Esophagus muscularis mucosa (tissue), 4 donors: Measurements from ENCODE around the gene RTP5.

Experiments used
- EP300 ChIP-seq: sonication (generic); formaldehyde crosslinking; IDR thresholded peaks from one replicate; pipeline ENCODE4 v1.6.1; 2017; ENCODE audit warnings: antibody characterized with exemption
- POLR2A ChIP-seq: fragments of 450-650 bp; IDR thresholded peaks from one replicate; pipeline ENCODE4 v1.6.1; 2017; ENCODE audit warnings: antibody characterized with exemption, moderate library complexity, mild to moderate bottlenecking, low read depth
- TF ChIP-seq, protein P1 (sequence below), 3 experiments: fragments of 200-600 bp in 2 of 3; fragments of 450-650 bp in 1 of 3; sonication (generic) in 2 of 3; IDR thresholded peaks; one replicate each; pipeline ENCODE4 v1.5.1; 2017 to 2019; ENCODE audit warnings: antibody characterized with exemption in 3 of 3, mild to moderate bottlenecking in 2 of 3, moderate library complexity in 1 of 3

DNA sequence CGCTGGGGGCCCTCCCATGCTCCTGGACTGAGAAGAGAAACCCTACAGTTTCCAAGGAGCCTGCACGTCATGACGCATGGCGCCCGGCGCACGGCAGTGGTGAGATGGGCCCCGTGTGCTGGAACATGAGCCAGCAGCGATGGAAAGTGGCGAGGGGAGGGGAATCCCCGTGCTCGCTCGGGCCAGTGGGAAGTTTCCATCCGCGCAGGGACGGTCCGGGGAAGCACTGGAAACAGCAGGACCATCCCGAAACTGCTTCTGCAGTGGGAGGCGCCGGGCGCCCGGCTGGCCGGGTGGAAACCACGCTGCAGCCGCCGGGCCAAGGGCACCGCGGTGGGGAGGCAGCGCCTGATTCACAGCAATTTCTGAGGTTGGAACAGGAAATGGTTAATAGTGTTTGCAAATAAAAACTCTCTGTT is 6.0 kb upstream of the RTP5 start:
- TF ChIP-seq POLR2A (no peak), EP300 (no peak)
- TF ChIP-seq, protein P1, sequence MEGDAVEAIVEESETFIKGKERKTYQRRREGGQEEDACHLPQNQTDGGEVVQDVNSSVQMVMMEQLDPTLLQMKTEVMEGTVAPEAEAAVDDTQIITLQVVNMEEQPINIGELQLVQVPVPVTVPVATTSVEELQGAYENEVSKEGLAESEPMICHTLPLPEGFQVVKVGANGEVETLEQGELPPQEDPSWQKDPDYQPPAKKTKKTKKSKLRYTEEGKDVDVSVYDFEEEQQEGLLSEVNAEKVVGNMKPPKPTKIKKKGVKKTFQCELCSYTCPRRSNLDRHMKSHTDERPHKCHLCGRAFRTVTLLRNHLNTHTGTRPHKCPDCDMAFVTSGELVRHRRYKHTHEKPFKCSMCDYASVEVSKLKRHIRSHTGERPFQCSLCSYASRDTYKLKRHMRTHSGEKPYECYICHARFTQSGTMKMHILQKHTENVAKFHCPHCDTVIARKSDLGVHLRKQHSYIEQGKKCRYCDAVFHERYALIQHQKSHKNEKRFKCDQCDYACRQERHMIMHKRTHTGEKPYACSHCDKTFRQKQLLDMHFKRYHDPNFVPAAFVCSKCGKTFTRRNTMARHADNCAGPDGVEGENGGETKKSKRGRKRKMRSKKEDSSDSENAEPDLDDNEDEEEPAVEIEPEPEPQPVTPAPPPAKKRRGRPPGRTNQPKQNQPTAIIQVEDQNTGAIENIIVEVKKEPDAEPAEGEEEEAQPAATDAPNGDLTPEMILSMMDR (IDR thresholded peaks at IDR 0.05), result no peak
